CD4-positive, alpha-beta T cell treated with Interleukin-21 for 1 hour (primary cell): ENCODE results near the gene OR2J2.
"Not testable (repeated sequence)": the region's sequence is repeated elsewhere in the genome, so short reads cannot be mapped to it uniquely, and the experiment has no call there.

ENCODE experiments used
- DNase-seq: peaks from one replicate; pipeline ENCODE4 v3.0.0-alpha.2; 2020

Gene OR2J2

GRCh38 chr6:29170607-29171006, at the start of gene OR2J2:
Gene OR2J2, plus strand, starts transcription at chr6:29170907. Its CDS starts 2,729 bp downstream, at chr6:29173636.
- not testable (repeated sequence) for DNase-seq

- DNase-seq: no peak
These were observed 41.2 kb upstream of the OR2J2 start for GRCh38 chr6:29129326-29130012.

- DNase-seq: no peak
These were observed 40.1 kb upstream of the OR2J2 start for GRCh38 chr6:29130644-29131043.

- DNase-seq: no peak
These were observed 39.0 kb upstream of the OR2J2 start for GRCh38 chr6:29131691-29132090.

- DNase-seq: no peak
These were observed 33.0 kb upstream of the OR2J2 start for GRCh38 chr6:29137724-29138123.

- no peak for DNase-seq
These were observed 29.1 kb upstream of the OR2J2 start for GRCh38 chr6:29141606-29142005.

GRCh38 chr6:29142309-29142708, 28.4 kb upstream of the OR2J2 start:
- DNase-seq: no peak

- no peak for DNase-seq
These were observed 24.5 kb upstream of the OR2J2 start for GRCh38 chr6:29146179-29146578.

GRCh38 chr6:29147074-29147473, 23.6 kb upstream of the OR2J2 start:
- DNase-seq: no peak

GRCh38 chr6:29149444-29149843, 21.3 kb upstream of the OR2J2 start:
- not testable (repeated sequence) for DNase-seq

- no peak for DNase-seq
These were observed 17.6 kb upstream of the OR2J2 start for GRCh38 chr6:29153083-29153482.

GRCh38 chr6:29155182-29155581, 15.5 kb upstream of the OR2J2 start:
- DNase-seq: not testable (repeated sequence)

- not testable (repeated sequence) for DNase-seq
These were observed 10.8 kb upstream of the OR2J2 start for GRCh38 chr6:29159922-29160321.

GRCh38 chr6:29165571-29165970, 5.1 kb upstream of the OR2J2 start:
- DNase-seq: not testable (repeated sequence)

- no peak for DNase-seq
These were observed 1.0 kb downstream of the OR2J2 start for GRCh38 chr6:29171736-29172135.

- DNase-seq: no peak
These were observed 12.9 kb downstream of the OR2J2 start for GRCh38 chr6:29183594-29183993.

- not testable (repeated sequence) for DNase-seq
These were observed 18.0 kb downstream of the OR2J2 start for GRCh38 chr6:29188659-29189058.

GRCh38 chr6:29200767-29201662, 30.3 kb downstream of the OR2J2 start:
- DNase-seq: no peak

- no peak for DNase-seq
These were observed 31.3 kb downstream of the OR2J2 start for GRCh38 chr6:29201966-29202365.

GRCh38 chr6:29211488-29211887, 40.8 kb downstream of the OR2J2 start:
- no peak for DNase-seq

GRCh38 chr6:29216528-29216927, 45.8 kb downstream of the OR2J2 start:
- DNase-seq: no peak

GRCh38 chr6:29217242-29217641, 46.5 kb downstream of the OR2J2 start:
- DNase-seq: not testable (repeated sequence)

- not testable (repeated sequence) for DNase-seq
These were observed 47.3 kb downstream of the OR2J2 start for GRCh38 chr6:29218056-29218455.
